CD14-positive monocyte (primary cell): ENCODE measurements around the gene CCNY. TPM values are rescaled to one million over a fixed set of nuclear protein-coding genes. Genes with fewer than 3 reads are reported as not detected.

Source experiments
- DNase-seq, 3 donors: peaks; one replicate each; pipeline ENCODE4 v3.0.0-alpha.2; 2011 to 2022
- H2AFZ ChIP-seq: 2 replicates; pipeline ENCODE4 v1.6.0; 2012; ENCODE audit warnings: mild to moderate bottlenecking, low read depth, low read length, inconsistent platforms; ENCODE audit not compliant: insufficient read depth, poor library complexity, severe bottlenecking
- H3K27ac ChIP-seq, 2 donors: 1 replicate in 1 of 2; 2 replicates in 1 of 2; pipeline ENCODE4 v1.5.1; 2012 to 2013; ENCODE audit warnings: low read length in 2 of 2, control low read depth in 1 of 2, inconsistent platforms in 1 of 2, low read depth in 1 of 2, mild to moderate bottlenecking in 1 of 2
- H3K27me3 ChIP-seq, 2 donors: one replicate each; pipeline versions ENCODE4 v1.6.0 to v1.6.1; 2011 to 2013; ENCODE audit warnings: low read length in 2 of 2; ENCODE audit not compliant: control insufficient read depth in 2 of 2, insufficient read depth in 2 of 2
- H3K36me3 ChIP-seq, 2 donors: replicated peaks in 1 of 2; 1 replicate in 1 of 2; 2 replicates in 1 of 2; pipeline versions ENCODE4 v1.5.1 to v1.6.1; 2012 to 2013; ENCODE audit warnings: low read length in 2 of 2, control low read depth in 1 of 2, inconsistent platforms in 1 of 2, mild to moderate bottlenecking in 1 of 2; ENCODE audit not compliant: insufficient read depth in 2 of 2, control insufficient read depth in 1 of 2
- H3K4me1 ChIP-seq, 2 donors: 1 replicate in 1 of 2; 2 replicates in 1 of 2; pipeline versions ENCODE4 v1.5.1 to v1.6.1; 2012 to 2013; ENCODE audit warnings: low read length in 2 of 2, control low read depth in 1 of 2, inconsistent platforms in 1 of 2, mild to moderate bottlenecking in 1 of 2, moderate library complexity in 1 of 2; ENCODE audit not compliant: insufficient read depth in 2 of 2, control insufficient read depth in 1 of 2
- H3K4me2 ChIP-seq: replicated peaks from 2 replicates; pipeline ENCODE3; 2012; ENCODE audit warnings: low read length, moderate library complexity, mild to moderate bottlenecking; ENCODE audit not compliant: poor library complexity, severe bottlenecking; ENCODE audit errors: extremely low read depth
- H3K4me3 ChIP-seq, 3 experiments: fragments of 200-600 bp in 1 of 3; sonication (generic) in 1 of 3; replicated peaks in 1 of 3; 1 replicate in 2 of 3; 2 replicates in 1 of 3; pipeline ENCODE4 v1.5.1; 2011 to 2013; ENCODE audit warnings: low read length in 3 of 3, mild to moderate bottlenecking in 3 of 3, control low read depth in 2 of 3, low read depth in 2 of 3, inconsistent platforms in 1 of 3, moderate library complexity in 1 of 3
- H3K79me2 ChIP-seq: 2 replicates; pipeline ENCODE4 v1.6.0; 2012; ENCODE audit warnings: mild to moderate bottlenecking, control low read depth, inconsistent platforms, low read length, moderate library complexity; ENCODE audit not compliant: insufficient read depth
- H3K9ac ChIP-seq: 2 replicates; pipeline ENCODE4 v1.6.0; 2017; ENCODE audit warnings: low read length, mild to moderate bottlenecking; ENCODE audit not compliant: insufficient read depth, poor library complexity, severe bottlenecking
- H3K9me3 ChIP-seq, 2 donors: replicated peaks in 1 of 2; 1 replicate in 1 of 2; 2 replicates in 1 of 2; pipeline versions ENCODE4 v1.5.1 to v1.6.1; 2012 to 2013; ENCODE audit warnings: low read length in 2 of 2, control low read depth in 1 of 2; ENCODE audit not compliant: control insufficient read depth in 1 of 2, insufficient read depth in 1 of 2
- H4K20me1 ChIP-seq: 2 replicates; pipeline ENCODE4 v1.6.0; 2012; ENCODE audit warnings: mild to moderate bottlenecking, low read length, control low read depth, moderate library complexity; ENCODE audit not compliant: insufficient read depth
- H3K27ac Mint-ChIP-seq, 7 donors: one replicate each; pipeline ENCODE4 v1.8.0; 2020; ENCODE audit warnings: mild to moderate bottlenecking in 7 of 7, mixed read lengths in 7 of 7, moderate library complexity in 6 of 7, inconsistent platforms in 2 of 7
- H3K27me3 Mint-ChIP-seq, 3 donors: one replicate each; pipeline ENCODE4 v1.8.0; 2021 to 2022; ENCODE audit warnings: low read depth in 3 of 3, mild to moderate bottlenecking in 3 of 3, mixed read lengths in 3 of 3, moderate library complexity in 3 of 3, inconsistent platforms in 1 of 3
- H3K36me3 Mint-ChIP-seq, 2 donors: one replicate each; pipeline ENCODE4 v1.8.0; 2020; ENCODE audit warnings: mixed read lengths in 2 of 2, inconsistent platforms in 1 of 2, mild to moderate bottlenecking in 1 of 2
- H3K4me1 Mint-ChIP-seq: one replicate; pipeline ENCODE4 v1.8.0; 2020; ENCODE audit warnings: mild to moderate bottlenecking, mixed read lengths
- H3K4me3 Mint-ChIP-seq, 2 donors: one replicate each; pipeline ENCODE4 v1.8.0; 2020; ENCODE audit warnings: mild to moderate bottlenecking in 2 of 2, mixed read lengths in 2 of 2, moderate library complexity in 1 of 2
- H3K9me3 Mint-ChIP-seq, 7 donors: one replicate each; pipeline ENCODE4 v1.8.0; 2020 to 2022; ENCODE audit warnings: mixed read lengths in 7 of 7, mild to moderate bottlenecking in 6 of 7, moderate library complexity in 6 of 7, inconsistent platforms in 2 of 7
- CTCF ChIP-seq: fragments of 200-600 bp; IDR thresholded peaks from one replicate; pipeline ENCODE4 v1.8.0; 2022; ENCODE audit warnings: antibody characterized with exemption, mild to moderate bottlenecking
- WGBS: methylation state at CpG from one replicate; pipeline ENCODE4 v1.1.5; 2013; ENCODE audit warnings: missing lambda C conversion rate; ENCODE audit not compliant: insufficient coverage; 5-methylcytosine and 5-hydroxymethylcytosine counted together
- intact Hi-C, 2 donors: fragments of 100-400 bp; cut with micrococcal nuclease; formaldehyde crosslinking; loops; one replicate each; pipeline versions ENCODE4 v1.15.0 to v1.15.1; 2023
- polyA plus RNA-seq, 3 donors: library from polyadenylated mRNA; depleted of rRNA in 1 of 3; unstranded in 2 of 3; stranded (reverse) in 1 of 3; fragments of 300-500 nt in 2 of 3; fragments of >200 nt in 1 of 3; fragmentation: Illumina TruSeq in 2 of 3; gene quantifications; 1 replicate in 2 of 3; 2 replicates in 1 of 3; pipeline ENCODE4 v1.2.3, GENCODE V29; 2012 to 2021

The CCNY gene
- polyA plus RNA-seq, 3 donors = 39.9 to 116 (median 64.8) TPM

- Histone ChIP-seq H3K27ac (peak overlapping the region; percentile 19 to 69), H3K36me3 (peaks cover 3 to 13% of the 10 kb centered on the region in 2 donors), H3K9me3 (no peaks in the 10 kb centered on the region), H3K4me2 (peak overlapping the region; percentile 98), H3K27me3 (no peaks in the 10 kb centered on the region), H2AFZ (peak overlapping the region; percentile 76), H3K4me1 (peaks cover 48 to 69% of the 10 kb centered on the region in 2 donors), H4K20me1 (peaks cover 88% of the 10 kb centered on the region), H3K79me2 (peaks cover 89% of the 10 kb centered on the region), H3K4me3 (peak overlapping the region; percentile 85 to 93 (median 88)), H3K9ac (peak overlapping the region; percentile 76)
- H3K4me3 Mint-ChIP-seq = peak overlapping the region; percentile 89 to 96
- H3K27ac Mint-ChIP-seq = peak overlapping the region in 6 of 7 donors; percentile 63 to 86 (median 72)
- WGBS = under 1% methylated on average over 66 of the region's 88 CpGs
- H3K27me3 Mint-ChIP-seq = peaks cover 0 to 1% (median 0%) of the 10 kb centered on the region in 3 donors
- H3K4me1 Mint-ChIP-seq = peaks cover 73% of the 10 kb centered on the region
- peaks cover 7 to 15% of the 10 kb centered on the region in 2 donors for H3K36me3 Mint-ChIP-seq
- no peaks in the 10 kb centered on the region for H3K9me3 Mint-ChIP-seq
- no peak for TF ChIP-seq CTCF
- peak in 1 of 3 donors; percentile 23 for DNase-seq
- intact Hi-C loops = loop anchor here in 1 of 2 donors (5.0 kb wide), 1 partner anchor 115 kb away; no protein-coding TSS in a partner anchor
Measured at GRCh38 chr10:35336921-35337823, 863 bp downstream of the CCNY start.

GRCh38 chr10:35339942-35340341, 3.6 kb downstream of the CCNY start:
- WGBS = no CpG with 5 or more reads among the region's 2 CpGs
- Histone ChIP-seq H3K9me3 (no peaks in the 10 kb centered on the region), H3K4me3 (no peak overlapping the region), H2AFZ (no peak overlapping the region), H3K79me2 (peaks cover 92% of the 10 kb centered on the region), H3K27me3 (no peaks in the 10 kb centered on the region), H3K4me1 (peaks cover 39 to 56% of the 10 kb centered on the region in 2 donors), H3K36me3 (no peaks in the 10 kb centered on the region), H3K4me2 (no peak overlapping the region), H4K20me1 (peaks cover 89% of the 10 kb centered on the region), H3K27ac (no peak overlapping the region), H3K9ac (no peak overlapping the region)
- H3K27ac Mint-ChIP-seq = peak overlapping the region in 1 of 7 donors; percentile 23
- H3K27me3 Mint-ChIP-seq = peaks cover 0 to 2% (median 0%) of the 10 kb centered on the region in 3 donors
- peaks cover 68% of the 10 kb centered on the region for H3K4me1 Mint-ChIP-seq
- peak in 1 of 3 donors; percentile 57 for DNase-seq
- peaks cover 4 to 16% of the 10 kb centered on the region in 2 donors for H3K36me3 Mint-ChIP-seq
- intact Hi-C loops = loop anchor here in 1 of 2 donors (5.0 kb wide), 1 partner anchor 112 kb away; no protein-coding TSS in a partner anchor
- no peak overlapping the region for H3K4me3 Mint-ChIP-seq
- no peaks in the 10 kb centered on the region for H3K9me3 Mint-ChIP-seq
- no peak for TF ChIP-seq CTCF
